GM12875 (cell line): ENCODE results near the gene OR12D1.

ENCODE experiments used
- H3K4me3 ChIP-seq: one replicate; pipeline ENCODE4 v1.5.1; 2011; ENCODE audit warnings: low read depth, low read length, control low read depth
- CTCF ChIP-seq: IDR thresholded peaks from 2 replicates; pipeline ENCODE4 v1.5.1; 2011; ENCODE audit warnings: low read depth, mild to moderate bottlenecking, control low read depth, inconsistent platforms, low read length, moderate library complexity, borderline replicate concordance; ENCODE audit not compliant: insufficient read depth

The OR12D1 gene

GRCh38 chr6:29465279-29465678 lies 50.6 kb downstream of the OR12D1 start:
- TF ChIP-seq CTCF, result no peak
- no peak overlapping the region for H3K4me3 ChIP-seq

GRCh38 chr6:29465801-29466200 lies 51.1 kb downstream of the OR12D1 start:
- H3K4me3 ChIP-seq, result no peak overlapping the region
- TF ChIP-seq CTCF, result no peak

GRCh38 chr6:29466241-29466640 lies 51.5 kb downstream of the OR12D1 start:
- TF ChIP-seq CTCF, result no peak
- no peak overlapping the region for H3K4me3 ChIP-seq
